ENCODE results near the gene EFCAB6.

EFCAB6 gene

GRCh38 chr22:43829904-43830851 is 18.1 kb upstream of the EFCAB6 start:
- no peak for DNase-seq (ENCODE audit: low read depth in 2 of 2)

GRCh38 chr22:43828998-43829782 is 17.1 kb upstream of the EFCAB6 start:
- DNase-seq (ENCODE audit: low read depth in 2 of 2), result no peak

GRCh38 chr22:43828725-43828997 is 16.6 kb upstream of the EFCAB6 start:
- no peak for DNase-seq (ENCODE audit: low read depth in 2 of 2)

- no peak for DNase-seq (ENCODE audit: low read depth in 2 of 2)
Measured at GRCh38 chr22:43827926-43828724, 16.0 kb upstream of the EFCAB6 start.

DNA sequence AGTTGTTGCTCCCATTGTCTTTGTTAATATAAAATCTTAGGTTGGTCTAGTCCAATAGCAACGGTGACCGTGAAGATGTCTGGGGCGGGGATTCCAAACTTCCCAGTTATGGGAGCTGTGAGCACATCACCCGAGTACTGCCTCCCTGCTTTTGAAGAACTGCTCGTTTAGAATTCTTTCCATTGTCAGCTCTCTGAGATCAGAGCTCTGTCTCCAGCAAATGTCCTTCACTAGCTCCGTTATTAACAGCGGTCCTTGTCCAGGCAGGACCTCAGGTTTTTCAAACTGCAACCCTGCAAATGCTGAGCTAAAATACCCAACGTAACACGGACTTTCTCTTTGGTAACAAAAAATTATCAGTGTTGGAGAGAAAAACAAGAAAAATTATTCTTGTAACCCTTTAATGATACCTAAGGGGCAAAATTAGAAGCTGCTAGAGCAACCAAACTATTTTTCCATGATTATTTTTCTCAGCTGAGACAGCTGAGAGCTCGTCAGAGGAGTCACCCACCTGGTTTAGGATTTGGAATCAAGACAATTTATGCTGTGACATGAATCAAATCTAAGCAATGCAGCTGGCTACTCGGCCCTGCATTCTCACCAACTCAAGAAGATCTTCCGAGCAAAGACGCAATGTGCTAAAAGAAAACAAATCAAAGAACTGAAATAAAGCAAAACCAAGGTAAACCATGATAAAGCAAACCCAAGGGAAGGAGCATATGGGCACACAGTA is 15.1 kb upstream of the EFCAB6 start:
- no peak for DNase-seq (ENCODE audit: low read depth in 2 of 2)

DNA sequence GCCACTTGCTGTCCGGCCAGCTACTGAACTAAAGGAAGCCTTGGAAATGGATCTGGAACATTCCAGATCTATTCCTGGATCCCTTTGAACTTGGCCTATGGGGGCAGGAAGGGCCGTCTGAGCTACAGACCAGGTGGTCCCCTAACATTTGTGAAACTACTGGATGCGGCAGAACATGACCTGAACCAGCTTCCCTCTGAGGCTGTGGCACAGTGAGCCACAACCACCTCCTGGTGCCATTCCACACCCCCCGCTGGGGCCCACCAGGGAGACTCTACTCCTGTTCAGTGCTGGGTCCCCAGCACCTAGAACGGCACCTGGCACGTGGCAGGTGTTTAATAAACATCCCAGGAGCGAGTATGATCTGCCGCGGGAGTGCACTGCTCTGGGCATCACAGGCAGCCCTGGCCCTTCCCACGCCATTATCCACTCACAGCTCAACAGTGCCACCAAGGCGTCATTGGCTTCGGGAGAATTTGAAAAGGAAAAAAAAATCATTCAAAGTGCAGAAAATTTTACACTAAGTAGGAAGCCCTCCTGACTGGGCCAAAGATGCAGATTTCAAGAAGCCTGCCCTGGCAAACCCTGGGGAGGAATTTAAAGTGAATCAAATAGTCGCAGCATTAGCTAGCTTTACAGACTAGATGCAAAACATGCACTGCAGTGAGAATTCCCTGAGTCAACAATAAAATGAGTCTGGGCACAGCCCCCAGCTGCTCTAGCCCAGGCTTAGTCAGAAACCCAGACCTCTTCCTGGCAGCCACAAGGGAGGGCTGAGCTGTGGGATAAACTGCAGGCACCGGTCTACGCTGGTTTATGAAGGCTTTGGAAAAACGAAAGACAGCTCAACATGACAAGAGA is 14.3 kb upstream of the EFCAB6 start:
- no peak for DNase-seq (ENCODE audit: low read depth in 2 of 2)

DNA sequence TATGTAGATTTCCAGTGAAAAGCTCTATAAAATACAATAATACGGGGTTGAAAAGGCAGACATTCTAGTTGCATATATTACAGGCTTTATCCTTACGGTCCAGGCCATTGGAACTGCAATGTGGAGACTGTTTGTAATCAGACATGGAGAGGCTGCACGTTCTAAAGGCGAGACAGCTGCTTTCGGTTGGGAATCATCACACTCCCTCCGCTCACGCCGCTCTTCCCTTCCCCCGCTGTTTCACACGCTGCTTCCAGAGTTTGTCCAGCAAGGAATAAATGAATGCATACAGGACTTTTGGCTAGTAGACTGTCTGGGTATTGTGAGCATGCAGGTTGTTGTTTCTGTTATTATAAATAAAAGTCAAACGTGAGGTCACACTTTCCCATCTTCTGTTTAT is 13.5 kb upstream of the EFCAB6 start:
- no peak for DNase-seq (ENCODE audit: low read depth in 2 of 2)

- DNase-seq (ENCODE audit: low read depth in 2 of 2), result no peak
Measured at GRCh38 chr22:43824724-43825420, 12.8 kb upstream of the EFCAB6 start.

- DNase-seq (ENCODE audit: low read depth in 2 of 2), result no peak
Measured at GRCh38 chr22:43823911-43824665, 12.0 kb upstream of the EFCAB6 start.

DNA sequence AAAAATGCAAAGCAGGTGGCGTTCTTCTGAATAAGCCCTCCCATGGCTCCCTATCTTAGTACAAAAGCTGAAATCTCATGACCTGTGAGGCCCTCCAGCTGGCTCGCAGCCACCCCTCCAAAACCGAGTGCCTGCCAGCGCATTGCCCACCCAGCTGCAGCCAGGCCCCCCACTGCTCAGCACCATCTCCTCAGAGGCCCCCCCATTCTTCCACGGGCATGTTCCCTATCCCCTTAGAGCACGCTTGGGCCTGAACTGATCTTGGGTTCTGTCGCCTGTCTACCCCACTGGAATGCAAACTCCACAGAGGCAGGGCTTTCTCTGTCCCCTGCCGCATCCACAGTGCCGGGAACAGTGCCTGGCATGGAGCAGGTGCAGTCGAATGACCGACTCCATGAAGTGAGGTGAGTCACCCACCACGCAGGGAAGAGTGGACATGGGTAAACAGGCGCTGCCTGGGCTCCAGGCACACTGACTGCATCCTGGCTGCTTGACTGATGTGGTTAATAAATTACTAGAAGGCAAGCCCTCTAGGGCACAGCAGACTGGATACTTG is 11.3 kb upstream of the EFCAB6 start:
- DNase-seq (ENCODE audit: low read depth in 2 of 2), result no peak

GRCh38 chr22:43821606-43822425 is 9.7 kb upstream of the EFCAB6 start:
- DNase-seq (ENCODE audit: low read depth in 2 of 2), result no peak

GRCh38 chr22:43820651-43821305 is 8.7 kb upstream of the EFCAB6 start:
- DNase-seq (ENCODE audit: low read depth in 2 of 2), result no peak

GRCh38 chr22:43819931-43820640 is 8.0 kb upstream of the EFCAB6 start:
- DNase-seq (ENCODE audit: low read depth in 2 of 2), result no peak

DNA sequence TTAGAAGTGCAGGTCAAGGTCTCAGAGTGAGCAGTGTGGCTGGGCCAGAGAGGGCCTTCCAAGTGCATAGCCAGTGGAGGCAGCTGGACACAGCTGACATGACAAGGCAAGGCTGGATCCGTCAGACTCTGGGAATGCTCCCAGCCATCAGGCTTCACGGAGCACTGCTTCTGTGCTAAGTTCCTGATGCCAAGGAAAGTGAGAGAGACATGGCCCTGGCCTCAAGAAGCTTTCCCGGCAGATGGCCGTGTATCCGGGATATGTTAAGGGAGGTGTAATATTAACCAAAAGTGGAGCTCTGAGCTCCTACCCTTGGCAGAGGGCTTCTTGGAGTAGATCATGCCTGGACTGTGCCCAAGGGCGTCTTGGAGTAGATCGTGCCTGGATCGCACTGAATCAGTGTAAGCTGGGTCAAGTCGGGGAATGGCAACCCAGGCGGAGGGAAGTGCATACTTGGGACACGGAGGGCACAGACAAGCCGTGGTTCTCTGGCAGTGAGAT is 7.4 kb upstream of the EFCAB6 start:
- no peak for DNase-seq (ENCODE audit: low read depth in 2 of 2)

- no peak for DNase-seq (ENCODE audit: low read depth in 2 of 2)
Measured at GRCh38 chr22:43818981-43819380, 6.9 kb upstream of the EFCAB6 start.

GRCh38 chr22:43817402-43817801 is 5.3 kb upstream of the EFCAB6 start:
- no peak for DNase-seq (ENCODE audit: low read depth in 2 of 2)

DNA sequence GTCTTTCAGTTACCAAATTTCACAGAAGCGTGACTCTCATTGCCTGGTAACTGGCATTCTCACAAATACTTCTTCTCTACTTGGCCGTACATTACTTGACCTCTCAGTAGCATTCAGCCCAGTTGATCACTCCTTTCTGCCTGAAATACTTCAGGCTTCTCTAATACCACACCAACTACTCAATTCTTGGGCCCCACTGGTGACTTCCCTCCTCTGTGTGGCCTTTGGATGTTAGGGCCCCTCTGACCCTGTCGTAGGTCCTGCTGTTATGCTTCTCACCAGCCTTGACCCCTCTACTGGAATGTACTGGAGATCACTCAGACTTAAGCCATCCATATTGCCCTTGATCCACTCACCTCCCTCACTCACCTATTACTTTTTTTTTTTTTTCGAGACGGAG is 2.2 kb upstream of the EFCAB6 start:
- no peak for DNase-seq (ENCODE audit: low read depth in 2 of 2)

All from stimulated activated CD8-positive, alpha-beta memory T cell treated with anti-CD3 and anti-CD28 coated beads, Interleukin-2, amount 100 ng/mL, for 48 hours (primary cell).